A549 (cell line): ENCODE data around the gene XPO6. TPM values are rescaled to one million over a fixed set of nuclear protein-coding genes. Genes with fewer than 3 reads are reported as not detected.

Experiments
- ATAC-seq, 2 experiments: fragments of 200-7000 bp in 1 of 2; fragments of >200 bp in 1 of 2; cut with Nextera tagmentation in 1 of 2; cut with Tn5 transposase in 1 of 2; 3 replicates each; pipeline versions ENCODE4 v1.8.0 to v1.9.1; 2018 to 2020; ENCODE audit warnings: mild to moderate bottlenecking in 1 of 2, moderate library complexity in 1 of 2
- CTCF ChIA-PET: fragments of 300-600 bp; sonication (Branson Sonifier 250); formaldehyde crosslinking; extraction: SDS; loops from one replicate; lab custom pipeline; 2021; ENCODE audit warnings: antibody characterized with exemption, inconsistent platforms; lab: Yijun Ruan, JAX
- POLR2A ChIA-PET: fragments of 350-600 bp; formaldehyde crosslinking; extraction: SDS; loops from one replicate; lab custom pipeline; 2021; ENCODE audit warnings: antibody characterized with exemption, inconsistent platforms; lab: Yijun Ruan, JAX
- DNase-seq, 2 experiments: peaks; one replicate each; pipeline versions ENCODE4 v3.0.0 to v3.0.0-alpha.2; 2011 to 2016; ENCODE audit warnings: low read depth in 1 of 2, low spot score in 1 of 2
- FAIRE-seq: peaks from 2 replicates; lab custom pipeline; 2011; peaks lifted over from hg19 to GRCh38; lab: Jason Lieb, UNC
- H3K27ac ChIP-seq, 2 experiments: fragments of >200 bp; sonication (Bioruptor Twin); formaldehyde crosslinking; 3 replicates each; pipeline ENCODE4 v1.5.1; 2016 to 2017
- H3K4me1 ChIP-seq: fragments of >200 bp; sonication (Bioruptor Twin); formaldehyde crosslinking; 3 replicates; pipeline ENCODE4 v1.6.1; 2016
- H3K4me2 ChIP-seq: fragments of >200 bp; sonication (Bioruptor Twin); formaldehyde crosslinking; 3 replicates; pipeline ENCODE4 v1.6.1; 2016
- H3K4me3 ChIP-seq: fragments of >200 bp; sonication (Bioruptor Twin); formaldehyde crosslinking; 3 replicates; pipeline ENCODE4 v1.5.1; 2016
- H3K9me3 ChIP-seq: fragments of >200 bp; sonication (Bioruptor Twin); formaldehyde crosslinking; 3 replicates; pipeline ENCODE4 v1.6.1; 2016
- CBX8 ChIP-seq: fragments of 200-600 bp; sonication (generic); IDR thresholded peaks from 2 replicates; pipeline ENCODE4 v1.6.1; 2016
- CEBPB ChIP-seq, 2 experiments: fragments of >200 bp in 1 of 2; sonication (Bioruptor Twin) in 1 of 2; formaldehyde crosslinking in 1 of 2; IDR thresholded peaks; 2 replicates each; pipeline ENCODE4 v1.6.1; 2012 to 2016
- CHD2 ChIP-seq: fragments of 150-350 bp; IDR thresholded peaks from 2 replicates; pipeline ENCODE4 v1.6.1; 2014; ENCODE audit warnings: low read length; ENCODE audit not compliant: partially characterized antibody
- E2F6 ChIP-seq: IDR thresholded peaks from 2 replicates; pipeline ENCODE4 v1.6.1; 2012; ENCODE audit warnings: low read depth, borderline replicate concordance
- EP300 ChIP-seq, 2 experiments: fragments of >200 bp; sonication (Bioruptor Twin); formaldehyde crosslinking; IDR thresholded peaks; 2 replicates in 1 of 2; 3 replicates in 1 of 2; pipeline ENCODE4 v1.6.1; 2016 to 2017
- ESRRA ChIP-seq: fragments of 150-350 bp; IDR thresholded peaks from 2 replicates; pipeline ENCODE4 v1.6.1; 2014; ENCODE audit warnings: mild to moderate bottlenecking, low read length, borderline replicate concordance
- HDAC2 ChIP-seq: fragments of 200-600 bp; sonication (generic); IDR thresholded peaks from 2 replicates; pipeline ENCODE4 v1.6.1; 2016
- HOXB5 ChIP-seq: fragments of 250-450 bp; sonication (Bioruptor Pico); IDR thresholded peaks from 2 replicates; pipeline ENCODE4 v1.5.0; 2020; ENCODE audit warnings: mild to moderate bottlenecking, moderate library complexity
- JUN ChIP-seq, 2 experiments: fragments of >200 bp; sonication (Bioruptor Twin); formaldehyde crosslinking; IDR thresholded peaks; 2 replicates in 1 of 2; 3 replicates in 1 of 2; pipeline ENCODE4 v1.6.1; 2016 to 2017
- MAZ ChIP-seq: fragments of 150-350 bp; IDR thresholded peaks from 2 replicates; pipeline ENCODE4 v1.6.1; 2014; ENCODE audit warnings: antibody characterized with exemption, low read depth, low read length, borderline replicate concordance
- NFE2L2 ChIP-seq: fragments of 150-350 bp; conservative IDR thresholded peaks from 2 replicates; pipeline ENCODE4 v1.6.1; 2014; ENCODE audit warnings: low read length
- PHF8 ChIP-seq: fragments of 200-600 bp; sonication (generic); IDR thresholded peaks from 2 replicates; pipeline ENCODE4 v1.6.1; 2016; ENCODE audit warnings: low read depth, mild to moderate bottlenecking, antibody characterized with exemption, moderate library complexity, borderline replicate concordance
- POLR2AphosphoS2 ChIP-seq: conservative IDR thresholded peaks from 2 replicates; pipeline ENCODE4 v1.6.1; 2012; ENCODE audit warnings: low read length, improper control_type of control experiment, inconsistent platforms
- RAD21 ChIP-seq, 2 experiments: fragments of >200 bp in 1 of 2; sonication (Bioruptor Twin) in 1 of 2; formaldehyde crosslinking in 1 of 2; IDR thresholded peaks in 1 of 2; conservative IDR thresholded peaks in 1 of 2; 2 replicates in 1 of 2; 3 replicates in 1 of 2; pipeline ENCODE4 v1.6.1; 2012 to 2018; ENCODE audit warnings: inconsistent platforms in 1 of 2
- RARB ChIP-seq: fragments of 250-450 bp; sonication (Bioruptor Pico); IDR thresholded peaks from 2 replicates; pipeline ENCODE4 v1.8.0; 2021; ENCODE audit warnings: mild to moderate bottlenecking, moderate library complexity
- RNF2 ChIP-seq: fragments of 200-600 bp; sonication (generic); IDR thresholded peaks from 2 replicates; pipeline ENCODE4 v1.6.1; 2016; ENCODE audit warnings: low read depth, mild to moderate bottlenecking, antibody characterized with exemption, moderate library complexity, borderline replicate concordance
- SMC3 ChIP-seq: fragments of >200 bp; sonication (Bioruptor Twin); formaldehyde crosslinking; IDR thresholded peaks from 3 replicates; pipeline ENCODE4 v1.6.1; 2018; ENCODE audit warnings: inconsistent platforms
- SREBF2 ChIP-seq: fragments of 450-650 bp; IDR thresholded peaks from 2 replicates; pipeline ENCODE4 v1.6.1; 2014; ENCODE audit warnings: mild to moderate bottlenecking, moderate library complexity
- TFCP2L1 ChIP-seq: fragments of 250-450 bp; sonication (Bioruptor Pico); IDR thresholded peaks from 2 replicates; pipeline ENCODE4 v1.5.0; 2021; ENCODE audit warnings: mild to moderate bottlenecking
- ZC3H11A ChIP-seq: fragments of 450-650 bp; IDR thresholded peaks from 2 replicates; pipeline ENCODE4 v1.6.1; 2014; ENCODE audit warnings: antibody characterized with exemption, mild to moderate bottlenecking
- ZSCAN20 ChIP-seq: fragments of 250-450 bp; sonication (Bioruptor Pico); IDR thresholded peaks from 2 replicates; pipeline ENCODE4 v1.8.0; 2022; ENCODE audit warnings: mild to moderate bottlenecking, moderate library complexity
- WGBS: methylation state at CpG from one replicate; pipeline ENCODE4 v1.1.6; 2017; ENCODE audit errors: missing lambda C conversion rate; 5-methylcytosine and 5-hydroxymethylcytosine counted together
- polyA plus RNA-seq, 4 experiments: library from polyadenylated mRNA; depleted of rRNA in 3 of 4; stranded (reverse); fragments of >200 nt; fragmentation: RNase III in 1 of 4; extraction: RNeasy Plus Mini Kit Qiagen cat#74134 plus additional on column Dnase treatment in 1 of 4; gene quantifications; 2 replicates in 3 of 4; 3 replicates in 1 of 4; pipeline ENCODE4 v1.2.3, GENCODE V29; 2011 to 2017
- TF ChIP-seq, protein P1 (sequence below): fragments of 450-650 bp; IDR thresholded peaks from 2 replicates; pipeline ENCODE4 v1.6.1; 2014; ENCODE audit warnings: antibody characterized with exemption
- TF ChIP-seq, protein P2 (sequence below): fragments of 250-450 bp; sonication (Bioruptor Pico); IDR thresholded peaks from 2 replicates; pipeline ENCODE4 v1.5.0; 2021; ENCODE audit warnings: mild to moderate bottlenecking, moderate library complexity, borderline replicate concordance
- TF ChIP-seq, protein P3 (sequence below): fragments of >200 bp; sonication (Bioruptor Twin); formaldehyde crosslinking; IDR thresholded peaks from 3 replicates; pipeline ENCODE4 v1.5.1; 2016
- TF ChIP-seq, protein P4 (sequence below): IDR thresholded peaks from 2 replicates; pipeline ENCODE4 v1.6.1; 2012

Gene XPO6
- polyA plus RNA-seq, 2 of the 4 experiments (the other 2 are of a cell fraction): 63.0 to 108 TPM

DNA sequence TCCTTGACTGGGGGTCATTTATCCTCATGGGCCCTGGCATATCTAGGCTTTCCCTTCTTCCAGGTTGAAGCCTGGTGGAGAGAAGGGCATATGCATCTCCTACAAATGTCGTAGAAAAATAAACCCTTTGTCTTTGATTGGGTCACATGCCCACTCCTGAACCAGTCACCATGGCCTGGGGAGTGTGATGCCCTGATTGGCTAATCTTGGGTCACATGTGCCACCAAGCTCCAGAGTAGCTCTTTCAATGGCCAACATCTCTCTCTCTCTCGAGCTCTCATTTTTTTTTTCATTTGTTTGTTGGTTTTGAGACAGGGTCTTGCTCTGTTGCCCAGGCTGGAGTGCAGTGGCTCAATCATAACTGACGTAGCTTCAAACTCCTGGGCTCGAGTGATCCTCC, 5.6 kb upstream of the XPO6 start:
- H3K4me1 ChIP-seq: 0 out of 3 replicates have a peak, but pooled peaks cover 4% of the 10 kb centered on the region
- POLR2A ChIA-PET: no interaction called here
- CTCF ChIA-PET: interaction anchor here (0.7 to 1.3 kb wide), 4 partner anchors 100 to 245 kb away, joined by 3 to 6 read pairs (median 4); no protein-coding TSS in a partner anchor
- H3K4me2 ChIP-seq: no peak overlapping the region
- H3K9me3 ChIP-seq: no peaks in the 10 kb centered on the region
- H3K4me3 ChIP-seq: no peak overlapping the region
- DNase-seq: peak in 1 of 2 experiments; percentile 39
- FAIRE-seq: no peak
- 79% methylated on average over 4 of the region's 4 CpGs for WGBS
- peak in 1 of 2 experiments; percentile 64; a peak in 3 of 6 replicates for ATAC-seq
- TF ChIP-seq, protein P1, sequence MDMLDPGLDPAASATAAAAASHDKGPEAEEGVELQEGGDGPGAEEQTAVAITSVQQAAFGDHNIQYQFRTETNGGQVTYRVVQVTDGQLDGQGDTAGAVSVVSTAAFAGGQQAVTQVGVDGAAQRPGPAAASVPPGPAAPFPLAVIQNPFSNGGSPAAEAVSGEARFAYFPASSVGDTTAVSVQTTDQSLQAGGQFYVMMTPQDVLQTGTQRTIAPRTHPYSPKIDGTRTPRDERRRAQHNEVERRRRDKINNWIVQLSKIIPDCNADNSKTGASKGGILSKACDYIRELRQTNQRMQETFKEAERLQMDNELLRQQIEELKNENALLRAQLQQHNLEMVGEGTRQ: peak; percentile 89
- TF ChIP-seq TFCP2L1 (CRISPR knock-in tag) (no peak), CHD2 (no peak), SREBF2 (no peak), MAZ (no peak), CBX8 (no peak), CEBPB (IDR thresholded peaks at IDR 0.05) (no peak), SMC3 (no peak), ZC3H11A (no peak)
- H3K27ac ChIP-seq: no peak overlapping the region

DNA sequence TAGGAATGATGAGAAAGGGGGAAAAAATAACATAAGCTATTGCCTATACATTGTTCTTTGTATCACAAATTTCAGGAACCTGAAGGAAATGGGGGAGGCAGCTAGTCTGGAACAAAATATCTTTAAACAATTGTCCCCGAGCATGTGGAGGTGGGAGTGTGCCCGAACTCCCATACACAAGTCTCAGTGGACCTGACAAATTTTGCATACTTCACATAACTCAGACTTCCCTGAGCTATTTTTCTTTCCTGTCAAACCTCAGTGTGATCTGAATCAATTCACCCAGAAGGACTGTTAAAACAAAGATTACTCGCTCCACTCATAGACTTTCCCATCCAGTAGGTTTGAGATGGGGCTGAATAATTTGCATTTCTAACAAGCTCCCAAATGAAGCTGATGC, 1.6 kb upstream of the XPO6 start:
- Histone ChIP-seq H3K4me3 (no peak overlapping the region), H3K9me3 (no peaks in the 10 kb centered on the region), H3K4me1 (peaks cover 19% of the 10 kb centered on the region), H3K4me2 (no peak overlapping the region), H3K27ac (no peak overlapping the region)
- TF ChIP-seq POLR2AphosphoS2 (no peak), ZSCAN20 (CRISPR knock-in tag) (no peak), JUN (IDR thresholded peaks at IDR 0.05) (no peak), RARB (CRISPR knock-in tag) (no peak), ESRRA (no peak), CEBPB (IDR thresholded peaks at IDR 0.05) (no peak), SMC3 (no peak), E2F6 (no peak), NFE2L2 (no peak), TFCP2L1 (CRISPR knock-in tag) (no peak), RNF2 (no peak), SREBF2 (no peak), EP300 (IDR thresholded peaks at IDR 0.05) (no peak), RAD21 (conservative IDR thresholded peaks at IDR 0.05 in 1 of 2, IDR thresholded peaks at IDR 0.05 in 1 of 2) (no peak), HDAC2 (no peak), PHF8 (no peak), HOXB5 (no peak)
- TF ChIP-seq, protein P2, sequence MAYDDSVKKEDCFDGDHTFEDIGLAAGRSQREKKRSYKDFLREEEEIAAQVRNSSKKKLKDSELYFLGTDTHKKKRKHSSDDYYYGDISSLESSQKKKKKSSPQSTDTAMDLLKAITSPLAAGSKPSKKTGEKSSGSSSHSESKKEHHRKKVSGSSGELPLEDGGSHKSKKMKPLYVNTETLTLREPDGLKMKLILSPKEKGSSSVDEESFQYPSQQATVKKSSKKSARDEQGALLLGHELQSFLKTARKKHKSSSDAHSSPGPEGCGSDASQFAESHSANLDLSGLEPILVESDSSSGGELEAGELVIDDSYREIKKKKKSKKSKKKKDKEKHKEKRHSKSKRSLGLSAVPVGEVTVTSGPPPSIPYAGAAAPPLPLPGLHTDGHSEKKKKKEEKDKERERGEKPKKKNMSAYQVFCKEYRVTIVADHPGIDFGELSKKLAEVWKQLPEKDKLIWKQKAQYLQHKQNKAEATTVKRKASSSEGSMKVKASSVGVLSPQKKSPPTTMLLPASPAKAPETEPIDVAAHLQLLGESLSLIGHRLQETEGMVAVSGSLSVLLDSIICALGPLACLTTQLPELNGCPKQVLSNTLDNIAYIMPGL (CRISPR knock-in tag): no peak
- TF ChIP-seq, protein P3, sequence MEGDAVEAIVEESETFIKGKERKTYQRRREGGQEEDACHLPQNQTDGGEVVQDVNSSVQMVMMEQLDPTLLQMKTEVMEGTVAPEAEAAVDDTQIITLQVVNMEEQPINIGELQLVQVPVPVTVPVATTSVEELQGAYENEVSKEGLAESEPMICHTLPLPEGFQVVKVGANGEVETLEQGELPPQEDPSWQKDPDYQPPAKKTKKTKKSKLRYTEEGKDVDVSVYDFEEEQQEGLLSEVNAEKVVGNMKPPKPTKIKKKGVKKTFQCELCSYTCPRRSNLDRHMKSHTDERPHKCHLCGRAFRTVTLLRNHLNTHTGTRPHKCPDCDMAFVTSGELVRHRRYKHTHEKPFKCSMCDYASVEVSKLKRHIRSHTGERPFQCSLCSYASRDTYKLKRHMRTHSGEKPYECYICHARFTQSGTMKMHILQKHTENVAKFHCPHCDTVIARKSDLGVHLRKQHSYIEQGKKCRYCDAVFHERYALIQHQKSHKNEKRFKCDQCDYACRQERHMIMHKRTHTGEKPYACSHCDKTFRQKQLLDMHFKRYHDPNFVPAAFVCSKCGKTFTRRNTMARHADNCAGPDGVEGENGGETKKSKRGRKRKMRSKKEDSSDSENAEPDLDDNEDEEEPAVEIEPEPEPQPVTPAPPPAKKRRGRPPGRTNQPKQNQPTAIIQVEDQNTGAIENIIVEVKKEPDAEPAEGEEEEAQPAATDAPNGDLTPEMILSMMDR: no peak
- TF ChIP-seq, protein P4, sequence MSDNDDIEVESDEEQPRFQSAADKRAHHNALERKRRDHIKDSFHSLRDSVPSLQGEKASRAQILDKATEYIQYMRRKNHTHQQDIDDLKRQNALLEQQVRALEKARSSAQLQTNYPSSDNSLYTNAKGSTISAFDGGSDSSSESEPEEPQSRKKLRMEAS: no peak
- ChIA-PET POLR2A (no interaction called here), CTCF (interaction anchor here (0.5 to 1.3 kb wide), 4 partner anchors 14 to 65 kb away, joined by 3 to 5 read pairs (median 4); no protein-coding TSS in a partner anchor)
- no peak for ATAC-seq
- WGBS: 85% methylated on average over 3 of the region's 3 CpGs
- no peak for FAIRE-seq
- no peak for DNase-seq
